GM19372 (cell line): Measurements from ENCODE around the gene CCNY.
"Not testable (repeated sequence)": the region's sequence is repeated elsewhere in the genome, so short reads cannot be mapped to it uniquely, and the experiment has no call there.

Experiments used
- ATAC-seq: cut with Tn5 transposase; IDR thresholded peaks from one replicate; pipeline ENCODE4 v1.9.1; 2021; ENCODE audit warnings: mild to moderate bottlenecking, low read depth, moderate library complexity; ENCODE audit not compliant: unreplicated experiment

Gene CCNY

DNA sequence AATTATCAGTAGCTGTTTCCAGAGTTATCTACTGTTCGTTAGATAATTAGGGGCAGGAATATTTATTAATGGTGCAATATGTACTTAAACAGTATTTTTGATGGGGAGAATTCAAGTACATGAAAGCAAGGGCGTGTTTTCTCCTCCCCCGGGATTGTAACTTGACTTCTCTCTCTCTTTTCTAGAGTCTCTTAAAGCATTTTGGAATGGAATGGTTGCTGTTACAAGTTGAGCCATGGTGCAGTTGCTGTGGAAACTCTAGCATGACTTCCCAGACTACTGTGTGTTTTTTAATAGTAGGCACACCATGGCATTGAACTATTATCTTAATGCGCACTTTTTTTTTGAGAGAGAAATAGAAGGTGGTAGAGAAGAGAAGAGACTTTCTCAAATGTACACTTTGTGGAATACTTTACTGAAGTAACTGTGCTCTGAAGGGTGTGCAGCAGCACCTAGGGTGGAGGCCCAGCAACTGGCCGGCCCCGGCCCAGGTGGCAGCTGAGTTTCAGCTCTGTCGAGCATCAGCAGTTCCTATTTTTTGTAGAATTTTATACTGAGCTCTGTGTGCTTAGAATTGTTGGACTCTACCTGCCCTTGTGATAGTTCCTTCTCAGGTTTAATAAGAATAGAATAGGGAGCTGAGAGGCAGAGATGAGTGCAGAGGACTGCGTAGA lies 64.4 kb downstream of the CCNY start:
- ATAC-seq, result no peak

DNA sequence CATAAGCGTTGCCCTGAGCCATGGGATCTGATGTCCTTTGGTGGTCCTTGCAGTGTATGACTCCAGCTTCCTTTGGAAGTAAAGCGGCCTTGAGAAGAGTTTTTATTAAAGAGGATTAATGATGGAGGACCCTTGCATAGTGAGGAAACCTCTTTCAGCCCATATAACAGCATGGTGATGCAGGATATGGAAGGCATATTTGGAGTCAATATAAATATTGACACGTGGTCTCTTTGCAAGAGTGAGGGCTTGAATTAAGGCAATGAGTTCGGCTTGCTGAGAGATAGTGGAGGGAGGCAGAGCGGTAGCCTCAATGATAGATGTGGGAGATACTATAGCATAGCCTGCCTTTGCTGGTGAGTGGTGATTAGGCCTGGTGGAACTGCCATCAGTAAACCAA lies 67.2 kb downstream of the CCNY start:
- ATAC-seq, result not testable (repeated sequence)

DNA sequence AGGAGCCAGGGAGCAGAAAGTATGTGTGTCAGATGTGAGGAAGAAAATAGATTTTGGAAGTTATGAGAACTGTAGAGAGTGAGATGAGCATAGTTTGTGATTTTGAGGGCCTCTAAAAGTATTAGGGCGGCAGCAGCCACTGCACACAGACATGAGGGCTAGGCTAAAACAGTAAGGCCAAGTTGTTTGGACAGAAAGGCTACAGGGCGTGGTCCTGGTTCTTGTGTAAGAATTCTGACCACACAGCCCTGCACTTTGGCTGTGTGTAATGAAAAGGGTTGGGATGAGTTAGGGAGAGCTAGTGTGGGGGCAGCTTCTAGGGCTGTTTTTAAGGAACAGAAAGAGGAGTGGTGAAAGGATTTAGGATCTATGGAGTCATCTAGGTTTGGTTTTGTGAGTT lies 67.8 kb downstream of the CCNY start:
- not testable (repeated sequence) for ATAC-seq

DNA sequence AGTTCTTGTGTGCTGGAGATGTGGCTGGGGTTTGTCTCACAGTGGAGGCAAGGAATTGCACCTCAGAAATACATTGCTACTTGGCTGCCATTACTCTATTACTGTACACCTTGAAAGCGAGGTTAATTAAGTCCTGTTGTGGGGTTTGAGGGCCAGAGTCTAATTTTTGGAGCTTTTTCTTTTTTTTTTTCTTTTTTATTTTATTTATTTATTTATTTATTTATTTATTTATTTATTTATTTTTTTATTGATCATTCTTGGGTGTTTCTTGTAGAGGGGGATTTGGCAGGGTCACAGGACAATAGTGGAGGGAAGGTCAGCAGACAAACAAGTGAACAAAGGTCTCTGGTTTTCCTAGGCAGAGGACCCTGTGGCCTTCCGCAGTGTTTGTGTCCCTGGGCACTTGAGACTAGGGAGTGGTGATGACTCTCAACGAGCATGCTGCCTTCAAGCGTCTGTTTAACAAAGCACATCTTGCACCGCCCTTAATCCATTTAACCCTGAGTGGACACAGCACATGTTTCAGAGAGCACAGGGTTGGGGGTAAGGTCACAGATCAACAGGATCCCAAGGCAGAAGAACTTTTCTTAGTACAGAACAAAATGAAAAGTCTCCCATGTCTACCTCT lies 69.8 kb downstream of the CCNY start:
- not testable (repeated sequence) for ATAC-seq

DNA sequence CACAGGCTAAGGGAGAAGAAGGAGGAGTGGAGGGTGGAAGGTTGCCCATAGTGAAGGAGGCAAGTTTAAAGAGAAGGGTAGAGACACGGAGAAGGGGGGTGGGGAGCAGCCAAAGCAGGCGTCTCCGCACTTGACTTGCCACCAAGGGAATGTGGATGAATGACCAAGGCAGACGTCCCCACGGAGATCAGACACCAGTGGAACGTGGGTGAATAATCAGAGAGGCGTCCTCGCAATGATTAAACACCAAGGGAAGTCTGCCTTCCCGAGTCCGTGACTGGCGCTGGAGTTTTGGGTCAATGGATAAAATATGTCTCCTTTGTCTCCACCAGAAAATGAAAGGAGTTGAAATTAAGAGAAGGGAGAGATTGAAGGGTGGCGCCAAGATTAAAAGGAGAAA lies 71.4 kb downstream of the CCNY start:
- ATAC-seq, result not testable (repeated sequence)

DNA sequence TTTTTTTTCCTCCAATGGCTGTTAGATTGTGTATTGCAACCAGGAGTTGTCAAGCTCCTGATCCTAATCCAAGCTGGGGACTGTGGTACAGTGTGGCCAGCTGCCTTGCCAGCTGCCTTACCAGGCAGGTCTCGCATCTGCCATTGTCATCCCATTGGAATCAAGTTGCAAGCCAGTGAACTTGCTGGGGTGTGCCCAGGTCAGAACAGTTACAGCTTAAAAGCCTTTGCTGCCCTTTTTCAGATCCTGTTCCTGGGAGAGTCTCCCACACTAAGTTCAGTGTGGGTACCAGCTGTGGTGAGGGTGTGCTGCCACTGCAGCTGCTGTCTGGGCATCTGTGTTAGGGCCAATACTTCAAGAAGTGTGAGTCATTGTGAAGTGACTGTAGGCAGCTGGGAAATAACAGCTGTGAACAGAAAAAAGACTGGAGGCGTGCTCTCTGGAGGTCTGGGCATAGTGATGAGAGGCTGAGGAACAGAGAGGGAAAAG lies 72.8 kb downstream of the CCNY start:
- ATAC-seq, result no peak

DNA sequence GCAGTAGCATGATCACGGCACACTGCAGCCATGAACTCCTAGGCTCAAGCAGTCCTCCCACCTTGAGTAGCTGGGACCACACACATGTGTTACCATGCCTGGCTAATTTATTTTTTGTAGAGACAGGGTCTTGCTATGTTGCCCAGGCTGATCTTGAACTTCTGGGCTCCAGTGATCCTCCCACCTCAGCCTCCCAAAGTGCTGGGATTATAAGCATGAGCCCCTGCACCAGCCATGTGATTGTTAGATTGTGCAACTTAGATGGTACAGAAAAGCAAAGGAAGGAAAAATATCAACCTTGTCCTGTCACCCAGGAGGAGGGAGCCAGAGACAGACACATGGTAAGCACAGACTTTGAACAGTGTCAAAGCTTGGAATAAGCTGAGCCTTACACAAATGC lies 73.5 kb downstream of the CCNY start:
- ATAC-seq, result no peak

DNA sequence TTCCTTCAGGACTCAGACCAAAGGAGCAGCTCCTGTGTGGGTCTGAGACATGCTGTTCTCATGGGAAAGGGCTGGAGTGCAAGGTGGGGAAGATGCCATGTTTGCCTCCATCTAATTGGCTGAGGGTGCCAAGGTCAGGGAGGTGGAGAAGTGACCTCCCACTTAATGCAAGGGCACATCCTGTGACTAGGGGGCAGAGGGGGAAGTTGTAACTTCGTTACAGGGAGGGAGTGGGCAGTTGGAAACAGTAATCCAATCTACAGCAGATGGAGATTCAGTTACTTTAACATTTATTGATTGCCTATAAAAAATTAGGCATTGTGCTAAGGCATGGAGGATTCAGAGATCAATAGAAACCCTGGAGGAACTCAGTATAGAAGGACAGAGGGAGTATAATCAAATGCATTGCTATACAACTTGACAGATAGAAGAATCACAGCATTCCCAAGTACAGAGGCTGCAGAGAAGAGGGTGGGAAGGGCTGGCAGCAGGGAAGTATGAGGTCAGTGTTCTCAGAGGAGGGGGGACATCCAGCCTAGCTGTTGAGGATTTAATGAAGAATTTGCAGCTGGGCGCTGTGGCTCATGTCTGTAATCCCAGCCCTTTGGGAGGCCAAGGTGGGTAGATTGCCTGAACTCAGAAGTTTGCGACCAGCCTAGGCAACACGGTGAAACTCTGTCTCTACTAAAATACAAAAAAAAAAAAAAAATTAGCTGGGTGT lies 75.9 kb downstream of the CCNY start:
- no peak for ATAC-seq

DNA sequence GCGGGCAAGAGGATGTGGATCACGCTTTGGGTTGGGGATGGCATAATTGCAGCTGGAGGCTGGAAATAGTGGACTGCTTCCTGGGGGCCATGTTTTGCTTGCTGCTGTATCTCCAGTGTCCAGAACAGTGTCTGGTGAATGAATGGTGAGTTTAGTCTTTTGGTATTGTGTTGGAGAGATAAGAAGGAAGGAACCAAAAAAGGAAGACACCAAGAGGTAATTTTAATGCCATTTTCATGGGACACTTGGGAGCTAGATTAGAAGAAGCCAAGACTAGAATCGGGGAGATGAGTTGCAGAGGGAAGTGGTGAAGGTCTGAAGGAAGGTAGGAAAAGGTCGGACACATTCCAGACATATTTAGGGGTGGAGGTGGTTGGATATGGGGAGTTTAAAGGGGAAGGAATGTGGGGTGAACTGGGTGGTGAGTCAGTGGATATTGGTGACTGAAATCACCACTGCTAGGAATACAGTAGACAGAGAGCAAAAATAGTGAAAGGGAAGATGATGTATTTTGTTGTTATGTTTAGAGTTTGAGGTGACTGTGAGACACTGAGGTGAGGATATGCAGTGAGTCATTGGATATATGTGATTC lies 76.7 kb downstream of the CCNY start:
- no peak for ATAC-seq

GRCh38 chr10:35413985-35414861 lies 77.9 kb downstream of the CCNY start:
- ATAC-seq, result no peak

DNA sequence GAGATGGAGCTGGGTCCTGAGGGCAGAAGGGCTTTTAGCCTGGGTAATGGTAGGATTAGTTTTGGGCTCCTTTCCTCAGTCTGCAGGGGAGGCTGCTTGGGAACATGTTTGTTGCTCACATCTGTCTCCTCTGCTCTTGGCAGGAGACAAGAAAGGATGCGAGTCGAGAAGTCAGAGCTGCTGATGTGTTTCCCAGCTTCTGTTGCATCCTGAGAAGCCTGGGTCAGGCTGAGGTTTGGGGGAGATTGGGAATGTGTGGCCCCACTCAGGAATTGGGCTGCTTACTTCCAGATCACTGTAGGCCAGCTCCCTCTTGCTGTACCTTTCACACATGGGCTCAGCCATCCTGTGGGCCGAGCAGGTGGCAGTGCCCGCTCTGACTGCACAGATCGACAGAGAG lies 79.2 kb downstream of the CCNY start:
- ATAC-seq, result no peak

DNA sequence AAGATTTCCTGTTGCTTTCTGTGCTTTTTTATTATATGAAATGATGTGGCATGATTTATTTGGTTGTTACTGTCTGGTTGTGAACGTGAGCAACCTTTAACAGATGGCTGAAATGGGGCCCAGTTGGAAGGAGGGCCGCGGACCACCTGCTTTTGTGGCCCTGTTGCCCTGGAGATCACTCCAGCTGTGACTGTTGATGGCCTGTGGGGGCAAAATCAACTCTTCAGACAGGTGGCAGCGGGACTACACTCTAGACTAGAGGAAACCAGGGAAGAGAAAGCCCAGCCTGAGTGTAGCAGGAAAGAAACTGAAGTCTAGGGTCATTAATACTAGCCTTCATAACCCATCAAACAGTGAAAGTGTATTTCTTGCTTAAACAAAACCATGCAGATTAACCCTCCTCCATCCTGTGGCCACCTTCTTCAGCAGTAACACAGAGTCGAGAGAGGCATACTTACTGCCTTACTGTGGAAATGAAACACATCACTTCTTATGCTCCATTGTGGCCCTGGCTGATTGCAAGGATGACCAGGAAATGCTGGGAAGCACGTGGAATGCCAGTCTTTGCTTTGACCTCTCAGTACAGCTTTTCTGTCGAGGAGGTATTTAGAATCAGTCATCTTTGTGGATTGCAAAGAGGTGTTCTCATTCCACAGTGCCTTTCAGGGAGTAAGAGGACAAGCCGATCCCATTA lies 80.5 kb downstream of the CCNY start:
- no peak for ATAC-seq

GRCh38 chr10:35417313-35417625 lies 81.0 kb downstream of the CCNY start:
- ATAC-seq, result no peak

GRCh38 chr10:35417795-35418194 lies 81.5 kb downstream of the CCNY start:
- no peak for ATAC-seq

DNA sequence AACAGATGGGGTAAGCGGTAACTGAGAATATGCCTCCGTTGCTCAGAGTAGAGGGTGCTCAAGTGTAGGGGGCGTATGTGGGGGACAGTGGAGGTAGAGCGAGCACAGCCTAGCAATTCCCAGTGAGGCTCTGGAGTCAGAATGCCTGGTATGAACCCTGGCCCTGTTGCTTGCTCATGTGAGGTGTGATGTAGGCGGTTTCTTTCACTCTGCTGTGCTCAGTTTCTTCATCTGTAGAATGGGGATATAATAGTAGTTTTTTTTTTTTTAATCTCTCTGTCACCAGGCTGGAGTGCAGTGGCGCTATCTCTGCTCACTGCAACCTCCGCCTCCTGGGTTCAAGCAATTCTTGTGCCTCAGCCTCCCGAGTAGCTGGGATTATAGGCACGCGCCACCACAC lies 82.3 kb downstream of the CCNY start:
- ATAC-seq, result not testable (repeated sequence)

GRCh38 chr10:35420044-35420443 lies 83.7 kb downstream of the CCNY start:
- no peak for ATAC-seq

DNA sequence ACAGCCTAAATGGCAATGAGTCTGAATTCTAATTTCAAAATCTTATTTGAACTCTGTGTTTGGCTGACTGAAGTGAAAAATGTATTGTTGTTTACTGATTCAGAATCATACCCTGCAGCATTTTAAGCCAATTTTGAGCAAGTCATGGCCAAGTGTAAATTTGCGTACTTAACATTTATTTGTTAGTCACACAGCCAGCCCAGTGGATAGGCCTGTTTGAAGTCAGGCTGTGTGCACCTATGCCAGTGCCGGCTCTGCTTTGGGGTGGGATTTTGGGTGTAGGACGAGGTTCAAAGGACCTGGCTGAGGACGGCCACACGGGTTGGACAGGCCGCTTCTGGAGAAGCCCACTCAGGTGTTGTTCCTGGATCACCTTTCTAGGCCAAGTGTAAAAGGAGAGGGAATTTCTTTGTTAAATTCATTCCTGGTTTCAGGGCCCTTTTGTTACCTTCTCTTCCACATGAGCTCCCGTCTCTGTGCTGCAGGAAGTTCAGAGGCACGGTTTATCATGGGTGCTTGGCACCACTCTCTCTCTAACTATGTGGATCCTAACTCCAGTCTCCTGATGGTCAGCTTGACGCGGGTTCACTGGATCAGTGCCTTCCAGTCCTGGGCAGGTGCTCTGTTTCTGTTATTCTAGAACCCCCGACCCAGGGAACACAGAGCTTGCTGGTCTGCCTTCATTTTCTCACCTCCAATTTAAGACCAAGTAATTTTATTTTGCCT lies 84.7 kb downstream of the CCNY start:
- ATAC-seq, result no peak

GRCh38 chr10:35421553-35422178 lies 85.4 kb downstream of the CCNY start:
- no peak for ATAC-seq

GRCh38 chr10:35422228-35422627 lies 85.9 kb downstream of the CCNY start:
- no peak for ATAC-seq
